ENCODE data around the gene WTIP.
"Not testable (repeated sequence)": the region's sequence is repeated elsewhere in the genome, so short reads cannot be mapped to it uniquely, and the experiment has no call there.

WTIP gene

DNA sequence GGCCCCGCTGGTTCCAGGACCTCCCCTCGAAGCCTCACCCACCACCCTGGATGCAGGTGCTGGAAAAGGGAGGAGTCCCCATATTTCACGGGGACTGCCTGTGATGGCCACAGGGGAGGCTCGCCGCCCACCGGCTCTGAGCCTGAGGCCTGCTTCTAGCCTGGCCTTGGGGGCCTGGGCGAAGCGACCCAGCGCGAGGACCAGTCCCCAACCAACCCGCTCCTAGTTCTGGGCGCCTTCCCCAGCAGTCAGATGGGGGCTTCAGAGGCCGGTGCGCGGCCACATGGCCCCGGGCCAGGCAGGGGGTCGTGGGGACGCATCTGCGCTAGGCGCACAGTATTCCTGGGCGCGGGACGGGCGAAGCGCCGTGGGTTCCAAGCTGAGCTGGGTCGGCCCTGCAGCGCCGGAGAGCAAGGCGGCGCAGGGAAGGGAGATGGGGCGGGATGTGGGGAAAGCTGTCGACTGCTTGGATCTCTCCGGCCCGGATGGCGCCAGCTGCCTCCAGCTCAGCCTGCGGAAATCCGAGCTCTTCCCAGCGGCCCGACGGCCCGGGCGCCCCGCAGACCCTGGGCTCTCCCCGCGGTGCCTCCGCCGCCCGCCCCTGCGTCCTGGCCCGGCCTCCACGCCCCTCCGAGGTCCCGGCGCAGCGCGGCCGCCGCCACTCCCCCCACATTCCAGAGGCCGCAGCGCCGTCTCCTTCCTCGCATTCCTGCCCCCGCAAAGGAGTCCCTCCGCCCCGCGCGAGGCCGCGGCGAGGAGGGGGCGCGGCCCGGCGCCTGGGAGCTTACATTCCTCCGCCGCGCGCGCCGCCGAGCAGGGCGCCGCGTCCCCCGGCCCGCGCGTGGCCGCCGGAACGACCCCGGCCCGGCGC lies at the start of gene WTIP:
TSS of gene WTIP (plus strand) at position 788 of the 871 bp plus-strand sequence. CDS start 217 bp downstream, outside the sequence.
- no peak for DNase-seq

- DNase-seq, result no peak
Measured at GRCh38 chr19:34432797-34433196, 48.8 kb upstream of the WTIP start.

DNA sequence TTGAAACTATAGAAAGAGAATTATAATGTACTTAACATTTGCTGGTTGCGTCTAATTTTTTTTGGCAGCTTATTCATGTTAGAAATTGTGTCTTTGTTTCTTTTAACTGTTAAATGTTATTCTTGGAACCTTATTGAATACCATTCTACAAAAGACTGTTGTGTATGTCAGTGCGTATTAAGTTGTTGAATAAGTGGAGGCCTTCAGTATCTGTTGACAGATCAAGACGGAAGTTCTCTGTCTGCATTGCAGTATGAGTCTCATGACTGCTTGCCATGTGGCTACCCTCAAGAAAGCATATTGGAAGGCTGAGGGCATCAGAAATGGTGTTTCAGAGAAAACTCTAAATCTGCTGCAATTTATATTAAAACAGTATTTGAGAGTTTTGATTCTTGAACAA lies 44.8 kb upstream of the WTIP start:
- no peak for DNase-seq

DNA sequence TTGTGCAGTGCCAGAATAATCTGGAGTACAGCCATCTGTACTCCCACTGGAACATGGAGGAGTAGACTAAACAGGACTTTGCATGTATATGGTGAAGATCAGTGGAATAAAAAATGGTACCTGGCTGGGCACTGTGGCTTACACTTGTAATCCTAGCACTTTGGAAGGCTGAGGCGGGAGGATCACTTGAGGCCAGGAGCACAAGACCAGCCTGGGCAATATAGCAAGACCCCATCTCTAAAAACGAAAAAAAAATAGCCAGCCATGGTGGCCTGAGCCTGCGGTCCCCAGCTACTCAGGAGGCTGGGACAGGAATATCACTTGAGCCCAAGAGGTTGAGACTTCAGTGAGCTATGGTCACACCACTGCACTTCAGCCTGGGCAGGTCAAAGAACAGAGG lies 33.4 kb upstream of the WTIP start:
- no peak for DNase-seq

- no peak for DNase-seq
Measured at GRCh38 chr19:34452723-34453122, 28.8 kb upstream of the WTIP start.

DNA sequence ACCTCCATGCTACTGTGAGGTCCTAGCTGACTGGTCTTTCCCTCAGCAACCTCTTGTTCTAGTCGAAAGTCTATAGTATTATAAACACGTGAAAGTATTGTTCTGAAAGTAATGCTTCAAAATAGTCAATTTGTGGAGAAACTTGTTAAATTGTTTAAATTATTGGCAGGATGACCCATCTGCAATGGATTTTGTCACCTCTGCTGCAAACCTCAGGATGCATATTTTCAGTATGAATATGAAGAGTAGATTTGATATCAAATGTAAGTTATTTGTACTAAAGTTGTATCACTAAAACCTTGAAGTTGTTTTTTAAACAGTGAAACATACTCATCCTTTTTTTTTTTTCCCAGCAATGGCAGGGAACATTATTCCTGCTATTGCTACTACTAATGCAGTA lies 27.5 kb upstream of the WTIP start:
- no peak for DNase-seq

GRCh38 chr19:34454685-34455084 lies 26.9 kb upstream of the WTIP start:
- DNase-seq, result no peak

DNA sequence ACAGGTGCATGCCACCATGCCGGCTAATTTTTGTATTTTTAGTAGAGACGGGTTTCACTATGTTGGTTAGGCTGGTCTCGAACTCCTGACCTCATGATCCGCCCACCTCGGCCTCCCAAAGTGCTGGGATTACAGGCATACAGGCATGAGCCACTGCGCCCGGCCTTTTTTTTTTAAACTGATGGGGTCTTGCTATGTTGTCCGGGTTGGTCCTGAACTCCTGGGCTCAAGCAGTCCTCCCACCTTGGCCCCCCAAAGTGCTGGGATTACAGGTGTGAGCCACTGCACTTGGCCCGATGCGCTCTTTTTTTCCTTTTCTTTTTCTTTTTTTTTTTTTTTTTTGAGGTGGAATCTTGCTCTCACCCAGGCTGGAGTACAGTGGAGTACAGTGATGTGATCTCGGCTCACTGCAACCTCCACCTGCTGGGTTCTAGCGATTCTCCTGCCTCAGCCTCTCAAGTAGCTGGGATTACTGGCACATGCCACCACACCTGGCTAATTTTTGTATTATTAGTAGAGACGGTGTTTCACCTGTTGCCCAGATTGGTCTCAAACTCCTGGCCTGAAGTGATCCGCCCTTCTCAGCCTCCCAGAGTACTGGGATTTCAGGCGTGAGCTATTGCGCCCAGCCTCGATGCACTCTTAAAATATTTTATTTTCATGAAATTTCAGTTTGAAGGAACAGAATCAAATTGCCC lies 25.6 kb upstream of the WTIP start:
- DNase-seq, result not testable (repeated sequence)

DNA sequence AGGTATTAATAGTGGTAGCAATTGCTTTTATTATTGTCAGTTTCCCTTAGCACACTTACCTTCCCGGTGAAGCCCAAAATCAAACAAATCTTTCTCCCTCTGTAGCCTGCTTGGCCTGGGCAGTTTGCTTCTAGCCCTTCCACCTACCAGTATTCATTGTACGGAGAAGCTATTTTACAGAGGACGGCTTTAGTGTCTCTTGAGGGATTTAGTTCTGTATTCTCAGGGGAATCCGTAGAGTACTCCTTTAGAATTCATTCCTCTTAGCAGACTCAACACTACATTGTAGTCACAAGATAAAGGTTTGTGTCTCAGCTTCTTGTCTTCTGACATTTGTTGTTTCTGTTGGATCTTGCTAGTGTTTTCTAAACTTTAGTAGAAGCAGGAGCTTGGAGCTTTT lies 24.1 kb upstream of the WTIP start:
- DNase-seq, result no peak

DNA sequence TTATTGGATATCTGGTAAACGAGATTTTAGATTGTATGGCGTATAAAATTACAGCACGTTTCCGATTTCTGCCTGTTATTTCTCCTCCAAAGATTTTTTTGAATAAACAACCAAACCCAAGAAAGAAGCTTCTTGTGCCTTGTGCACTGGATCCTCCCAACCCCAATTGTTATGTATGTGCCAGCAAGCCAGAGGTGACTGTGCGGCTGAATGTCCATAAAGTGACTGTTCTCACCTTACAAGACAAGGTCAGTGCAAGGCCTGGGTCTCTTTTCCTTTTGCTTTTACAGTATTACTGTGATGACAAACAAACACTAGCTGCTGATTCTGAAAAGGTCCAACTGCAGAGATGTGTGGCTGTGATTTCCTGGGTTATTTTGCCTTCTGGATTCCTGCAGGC lies 22.9 kb upstream of the WTIP start:
- no peak for DNase-seq

DNA sequence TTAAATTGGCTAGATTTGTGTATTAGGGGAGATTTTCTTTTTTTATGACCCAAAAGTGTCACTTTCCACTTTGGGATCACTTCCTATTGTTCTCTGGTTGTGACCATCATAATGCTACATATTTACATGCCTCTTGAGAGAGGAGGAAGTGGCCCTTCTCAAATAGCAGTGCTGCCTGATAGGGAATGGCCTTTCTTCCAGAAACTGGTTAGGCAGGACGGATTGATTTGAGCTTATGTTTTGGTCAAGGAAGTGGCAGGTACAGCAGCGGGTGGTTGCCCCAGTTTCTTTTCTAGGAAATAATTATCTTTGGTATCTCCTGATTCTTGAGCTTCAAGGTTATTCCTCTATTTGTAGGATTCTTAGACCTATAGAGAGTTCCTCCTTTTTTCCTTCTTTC lies 21.9 kb upstream of the WTIP start:
- DNase-seq, result no peak

DNA sequence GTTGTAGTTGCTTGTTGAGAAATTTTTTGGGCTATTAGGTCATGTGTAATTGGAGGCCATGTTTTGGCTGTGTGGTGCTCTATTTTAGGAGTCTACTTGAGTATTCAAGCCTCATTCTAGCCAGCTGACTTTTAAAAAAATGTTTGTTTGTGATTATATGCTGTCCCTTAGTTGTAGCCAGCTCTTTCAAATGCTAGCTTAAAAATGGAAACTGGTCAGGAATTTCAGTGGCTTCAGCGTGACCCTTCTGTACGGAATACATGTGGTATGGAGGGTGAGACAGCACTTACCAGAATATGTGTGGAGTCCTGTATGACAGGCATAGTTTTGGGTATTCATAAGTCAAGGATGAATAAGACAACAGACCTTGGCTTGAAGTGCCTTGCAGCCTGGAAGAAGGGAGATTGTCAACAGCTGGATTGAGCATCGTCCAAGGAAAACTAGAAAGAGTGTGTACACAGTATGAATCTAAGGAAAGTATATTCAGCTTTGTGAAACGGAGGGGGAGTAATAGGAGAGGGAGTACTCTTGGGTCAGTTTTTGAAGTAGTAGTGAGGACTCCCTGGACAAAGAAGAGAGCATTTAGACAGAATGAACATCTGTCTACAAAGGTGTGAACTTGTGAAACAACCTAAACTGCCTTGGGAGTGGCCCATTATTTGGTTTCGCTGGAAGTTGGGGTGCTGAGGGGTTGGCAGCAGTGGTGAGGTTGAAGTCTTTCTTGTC lies 20.0 kb upstream of the WTIP start:
- no peak for DNase-seq

GRCh38 chr19:34464785-34465184 lies 16.8 kb upstream of the WTIP start:
- DNase-seq, result not testable (repeated sequence)

DNA sequence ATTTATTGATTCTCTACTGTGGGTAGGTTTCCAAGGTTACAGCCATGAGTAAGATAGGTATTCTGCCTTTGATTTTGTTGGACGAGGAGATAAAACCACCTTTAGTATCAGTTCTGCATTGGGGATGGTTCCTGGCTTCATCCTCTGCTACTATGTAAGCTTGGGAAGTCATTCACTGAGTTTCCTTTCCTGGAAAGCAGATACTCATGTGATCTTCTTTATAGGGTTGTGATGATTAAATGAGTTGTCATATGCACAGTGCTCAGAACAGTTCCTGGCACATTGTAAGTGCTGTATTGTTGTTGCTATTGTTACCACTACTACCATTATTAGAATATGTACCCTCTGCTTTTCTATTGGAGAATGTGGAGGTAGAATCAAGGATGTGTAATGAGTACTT lies 13.1 kb upstream of the WTIP start:
- no peak for DNase-seq

DNA sequence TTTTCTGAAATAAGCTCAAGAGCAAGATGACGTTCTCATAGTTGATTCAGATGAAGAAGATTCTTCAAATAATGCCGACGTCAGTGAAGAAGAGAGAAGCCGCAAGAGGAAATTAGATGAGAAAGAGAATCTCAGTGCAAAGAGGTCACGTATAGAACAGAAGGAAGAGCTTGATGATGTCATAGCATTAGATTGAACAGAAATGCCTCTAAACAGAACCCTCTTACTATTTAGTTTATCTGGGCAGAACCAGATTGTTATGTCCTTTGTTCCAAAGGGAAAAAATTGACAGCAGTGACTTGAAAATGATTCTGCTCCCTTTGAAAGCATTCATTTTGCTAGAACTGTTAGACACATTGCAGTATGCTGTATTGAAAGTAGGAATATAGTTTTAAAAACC lies 12.5 kb upstream of the WTIP start:
- not testable (repeated sequence) for DNase-seq

DNA sequence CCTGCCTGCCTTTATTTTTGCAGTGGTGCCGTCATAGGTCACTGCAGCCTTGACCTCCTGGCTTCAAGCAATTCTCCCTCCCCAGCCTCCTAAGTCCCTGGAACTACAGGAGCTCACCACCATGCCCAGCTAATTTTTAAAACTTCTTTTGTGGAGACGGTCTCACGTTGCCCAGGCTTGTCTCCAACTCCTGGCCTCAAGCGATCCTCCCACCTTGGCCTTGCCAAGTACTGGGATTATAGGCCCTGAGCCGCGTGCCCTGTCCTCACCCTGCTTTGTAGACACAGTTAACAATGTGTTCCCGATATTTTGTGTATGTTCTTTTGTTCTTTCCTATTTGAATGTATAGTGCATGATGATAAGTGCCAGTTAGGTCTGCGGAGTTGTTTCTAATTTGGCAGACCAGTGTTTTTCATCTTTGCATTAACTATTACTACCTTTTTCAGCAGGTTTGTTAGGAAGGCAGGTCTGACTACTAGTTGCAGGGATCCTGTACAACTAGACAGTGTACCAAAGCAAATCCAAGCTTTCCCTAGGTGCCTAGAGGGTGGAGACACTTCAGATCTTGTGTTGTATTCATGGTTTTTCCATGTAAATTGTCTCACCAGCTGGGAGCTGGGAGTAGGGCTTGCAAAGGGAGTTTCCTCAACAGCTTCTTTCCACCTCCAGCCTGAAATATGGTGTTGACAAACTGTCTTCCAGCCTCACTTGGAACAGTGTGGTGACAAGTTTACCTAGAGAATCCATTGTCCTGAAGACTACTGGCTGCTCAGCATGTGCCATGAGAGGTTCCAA lies 9.5 kb upstream of the WTIP start:
- no peak for DNase-seq

DNA sequence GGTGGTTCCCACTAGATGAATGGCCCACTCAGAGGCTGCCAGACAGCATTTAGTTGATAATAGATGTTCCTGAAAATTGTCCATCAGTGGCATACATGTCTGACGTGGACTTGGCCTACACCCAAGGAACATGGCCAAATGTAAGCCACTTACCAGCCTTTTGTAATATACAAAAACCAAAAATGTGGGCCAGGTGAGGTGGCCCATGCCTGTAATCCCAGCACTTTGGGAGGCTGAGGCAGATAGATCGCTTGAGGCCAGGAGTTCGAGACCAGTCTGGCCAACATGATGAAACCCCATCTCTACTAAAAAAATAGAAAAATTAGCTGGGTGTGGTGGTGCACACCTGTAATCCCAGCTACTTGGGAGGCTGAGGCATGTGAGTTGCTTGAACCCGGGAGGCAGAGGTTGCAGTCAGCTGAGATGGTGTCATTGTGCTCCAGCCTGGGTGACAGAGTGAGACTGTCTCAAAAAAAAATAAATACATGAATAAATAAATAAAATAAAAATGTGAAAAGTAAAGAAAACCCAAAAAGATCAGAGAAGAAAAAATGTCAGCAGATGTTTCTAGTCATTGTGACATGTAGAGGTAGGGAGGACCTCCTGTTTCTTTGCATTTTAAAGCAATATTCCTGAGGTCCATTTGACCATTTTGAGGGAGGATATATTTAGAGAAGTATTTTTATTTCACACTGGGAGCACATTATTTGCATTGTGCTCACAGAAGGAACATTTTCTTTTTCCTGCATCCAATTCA lies 7.1 kb upstream of the WTIP start:
- DNase-seq, result no peak

DNA sequence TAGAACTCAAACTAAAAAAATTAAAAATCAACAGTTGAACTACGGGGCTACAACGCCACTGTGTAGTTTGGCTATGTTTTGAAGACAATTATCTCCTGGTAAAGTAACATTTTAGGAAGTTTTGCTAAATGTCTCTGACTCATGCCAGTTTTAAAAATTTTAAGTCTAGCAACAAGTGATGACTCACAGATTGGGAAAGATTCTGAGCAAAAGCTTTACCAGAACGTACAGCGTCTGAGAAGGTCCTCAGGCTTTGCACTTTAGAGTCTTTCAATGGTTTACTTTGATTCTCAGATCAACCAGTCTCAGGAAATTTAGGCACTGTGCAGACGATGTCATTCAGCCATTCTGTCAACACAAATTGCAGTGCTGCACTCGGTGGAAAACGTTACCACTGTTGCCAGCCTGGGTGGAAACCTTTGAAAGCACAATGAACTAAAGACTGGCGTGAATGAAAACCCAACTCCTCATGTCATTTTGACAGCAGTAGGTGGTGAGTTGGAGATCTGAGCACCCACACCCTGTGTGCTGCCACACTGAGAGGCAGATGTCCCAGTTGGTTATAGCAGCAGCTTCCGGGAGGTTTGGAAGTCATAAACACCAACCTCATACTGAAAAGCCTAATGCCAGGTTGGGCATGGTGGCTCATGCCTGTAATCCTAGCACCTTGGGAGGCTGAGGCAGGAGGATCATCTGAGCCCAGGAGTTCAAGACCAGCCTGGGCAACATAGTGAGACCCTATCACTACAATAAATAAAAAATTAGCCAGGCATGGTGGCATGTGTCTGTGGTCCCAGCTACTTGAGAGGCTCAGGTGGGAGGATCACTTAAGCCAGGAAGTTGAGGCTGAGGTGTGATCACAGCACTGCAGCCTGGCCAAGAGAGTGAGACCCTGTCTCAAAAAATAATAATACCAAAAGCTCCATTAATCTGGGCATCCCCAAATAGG lies 6.3 kb upstream of the WTIP start:
- DNase-seq, result no peak

DNA sequence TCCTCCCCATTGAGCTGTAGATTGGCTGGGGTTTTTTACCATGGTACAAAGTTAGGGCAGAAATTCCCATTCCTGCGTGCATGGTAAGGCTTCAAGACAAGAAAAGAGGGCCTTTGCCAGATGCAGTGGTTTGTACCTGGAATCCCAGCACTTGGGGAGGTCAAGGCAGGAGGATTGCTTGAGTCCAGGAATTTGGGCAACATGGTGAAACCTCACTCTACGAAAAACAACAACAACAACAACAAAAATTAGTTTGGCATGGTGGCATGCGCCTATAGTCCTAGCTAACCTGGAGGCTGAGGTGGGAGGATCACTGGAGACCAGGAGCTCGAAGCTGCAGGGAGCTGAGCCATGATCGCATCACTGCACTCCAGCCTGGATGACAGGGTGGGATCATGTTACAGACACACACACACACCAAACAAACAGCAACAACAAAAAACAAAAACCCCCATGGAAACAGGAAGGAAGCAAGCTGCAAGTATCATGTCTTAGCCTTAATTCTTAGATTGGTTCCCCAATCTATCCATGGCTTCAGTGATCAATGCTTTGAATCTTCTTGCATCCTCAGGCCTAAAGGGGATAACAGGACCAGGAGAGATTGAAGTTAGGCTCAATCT lies 5.5 kb upstream of the WTIP start:
- DNase-seq, result no peak

- DNase-seq, result not testable (repeated sequence)
Measured at GRCh38 chr19:34478496-34478895, 3.1 kb upstream of the WTIP start.

All from CD4-positive, alpha-beta T cell treated with Interleukin-1 beta for 1 hour (primary cell).